ENCODE results near the gene DENND5B. TPM values are rescaled to one million over a fixed set of nuclear protein-coding genes. Genes with fewer than 3 reads are reported as not detected.
"Not testable (repeated sequence)": the region's sequence is repeated elsewhere in the genome, so short reads cannot be mapped to it uniquely, and the experiment has no call there.

The DENND5B gene
- total RNA-seq, 1 donor, result 9.4 TPM

- DNase-seq (ENCODE audit: low read depth in 2 of 3, low spot score in 2 of 3), result no peak
These were observed 199.9 kb downstream of the DENND5B start for GRCh38 chr12:31390991-31391390.

- no peak for DNase-seq (ENCODE audit: low read depth in 2 of 3, low spot score in 2 of 3)
These were observed 202.2 kb downstream of the DENND5B start for GRCh38 chr12:31388713-31389112.

- DNase-seq (ENCODE audit: low read depth in 2 of 3, low spot score in 2 of 3), result no peak
These were observed 203.5 kb downstream of the DENND5B start for GRCh38 chr12:31387466-31387865.

- DNase-seq (ENCODE audit: low read depth in 2 of 3, low spot score in 2 of 3), result no peak
These were observed 203.9 kb downstream of the DENND5B start for GRCh38 chr12:31387011-31387410.

DNA sequence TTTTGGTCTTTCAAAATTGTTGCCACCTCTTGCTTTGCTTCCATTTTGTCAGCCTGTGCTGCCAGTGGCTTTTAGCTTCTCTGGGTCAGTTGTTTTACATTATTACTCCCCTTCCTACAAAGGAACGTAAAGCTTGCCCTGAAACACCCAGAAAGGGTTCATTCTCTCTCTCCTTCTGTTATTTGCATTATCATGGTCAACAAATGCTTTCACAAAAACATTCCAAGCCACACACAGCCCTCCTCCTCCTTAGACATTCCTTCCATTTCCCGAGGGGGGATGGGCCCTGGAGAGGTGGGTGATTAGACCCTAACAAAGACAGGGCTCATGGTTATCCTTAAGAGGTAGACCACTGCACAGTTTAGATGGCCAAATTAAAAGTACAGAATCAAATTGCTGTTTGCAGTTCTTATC lies 204.6 kb downstream of the DENND5B start:
- no peak for DNase-seq (ENCODE audit: low read depth in 2 of 3, low spot score in 2 of 3)

DNA sequence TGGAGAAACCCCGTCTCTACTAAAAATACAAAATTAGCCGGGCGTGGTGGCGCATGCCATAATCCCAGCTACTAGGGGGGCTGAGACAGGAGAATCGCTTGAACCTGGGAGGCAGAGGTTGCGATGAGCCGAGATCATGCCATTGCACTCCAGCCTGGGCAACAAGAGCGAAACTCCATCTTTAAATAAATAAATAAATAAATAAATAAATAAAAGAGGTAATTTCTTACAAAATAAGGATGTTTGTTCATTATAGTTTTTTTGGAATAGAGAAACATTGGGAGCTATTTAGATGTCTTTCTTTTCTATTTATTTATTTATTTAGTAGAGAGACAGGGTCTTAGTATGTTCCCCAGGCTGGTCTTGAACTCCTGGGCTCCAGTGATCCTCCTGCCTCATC lies 213.7 kb downstream of the DENND5B start:
- not testable (repeated sequence) for DNase-seq (ENCODE audit: low read depth in 2 of 3, low spot score in 2 of 3)

GRCh38 chr12:31375422-31375821 lies 215.5 kb downstream of the DENND5B start:
- DNase-seq (ENCODE audit: low read depth in 2 of 3, low spot score in 2 of 3), result not testable (repeated sequence)

DNA sequence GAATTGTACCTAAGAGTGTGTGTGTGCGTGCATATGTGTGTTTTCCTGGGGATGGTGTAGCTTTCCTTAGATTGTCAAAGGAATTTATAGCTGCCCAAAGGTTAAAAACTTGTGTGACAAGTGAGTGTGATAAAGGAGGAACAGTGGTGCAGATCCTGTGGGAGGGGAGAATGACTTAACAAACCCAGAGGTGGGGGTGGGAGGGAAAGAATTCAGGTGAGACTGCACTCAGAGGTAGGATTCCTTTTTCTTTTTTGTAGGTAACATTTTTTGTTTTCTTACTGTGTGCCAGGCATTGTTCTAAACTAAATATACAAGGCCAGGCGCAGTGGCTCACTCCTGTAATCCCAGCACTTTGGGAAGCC lies 219.7 kb downstream of the DENND5B start:
- DNase-seq (ENCODE audit: low read depth in 2 of 3, low spot score in 2 of 3), result no peak

DNA sequence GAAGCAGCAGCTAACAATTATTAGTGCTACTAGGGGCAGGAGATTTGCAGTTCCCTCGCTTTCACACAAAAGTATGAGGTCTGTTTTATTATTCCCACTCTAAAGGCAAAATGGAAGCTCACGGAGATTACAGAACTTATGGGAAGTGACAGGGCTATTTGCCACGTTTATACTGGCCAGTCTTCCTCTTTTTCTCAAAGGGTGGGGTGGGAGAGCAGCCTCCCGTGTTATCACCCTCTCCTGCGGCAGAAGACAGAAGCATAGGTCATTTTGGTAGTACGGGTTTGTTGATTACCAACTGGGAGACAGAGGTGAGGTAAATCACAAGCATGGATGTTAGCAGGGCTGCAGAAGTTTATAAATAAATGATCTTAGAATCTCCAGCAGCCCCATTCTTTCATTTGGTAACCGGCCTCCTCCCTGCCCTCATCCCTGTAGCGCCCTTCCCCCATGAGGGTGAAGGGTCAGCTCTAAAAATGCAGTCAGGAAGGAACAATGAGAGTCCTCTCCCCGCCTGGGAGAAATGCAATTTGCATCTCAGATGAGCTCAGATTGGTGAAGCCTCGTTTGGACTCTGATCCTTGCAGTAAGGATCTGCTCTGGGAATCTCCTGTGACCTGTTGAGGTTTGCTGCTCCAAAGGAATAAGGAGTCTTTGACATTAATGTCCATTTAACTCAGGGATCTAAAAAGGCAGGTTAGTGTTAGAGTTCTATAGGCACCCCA lies 220.2 kb downstream of the DENND5B start:
- DNase-seq (ENCODE audit: low read depth in 2 of 3, low spot score in 2 of 3), result no peak

- no peak for DNase-seq (ENCODE audit: low read depth in 2 of 3, low spot score in 2 of 3)
These were observed 221.0 kb downstream of the DENND5B start for GRCh38 chr12:31369712-31370521.

DNA sequence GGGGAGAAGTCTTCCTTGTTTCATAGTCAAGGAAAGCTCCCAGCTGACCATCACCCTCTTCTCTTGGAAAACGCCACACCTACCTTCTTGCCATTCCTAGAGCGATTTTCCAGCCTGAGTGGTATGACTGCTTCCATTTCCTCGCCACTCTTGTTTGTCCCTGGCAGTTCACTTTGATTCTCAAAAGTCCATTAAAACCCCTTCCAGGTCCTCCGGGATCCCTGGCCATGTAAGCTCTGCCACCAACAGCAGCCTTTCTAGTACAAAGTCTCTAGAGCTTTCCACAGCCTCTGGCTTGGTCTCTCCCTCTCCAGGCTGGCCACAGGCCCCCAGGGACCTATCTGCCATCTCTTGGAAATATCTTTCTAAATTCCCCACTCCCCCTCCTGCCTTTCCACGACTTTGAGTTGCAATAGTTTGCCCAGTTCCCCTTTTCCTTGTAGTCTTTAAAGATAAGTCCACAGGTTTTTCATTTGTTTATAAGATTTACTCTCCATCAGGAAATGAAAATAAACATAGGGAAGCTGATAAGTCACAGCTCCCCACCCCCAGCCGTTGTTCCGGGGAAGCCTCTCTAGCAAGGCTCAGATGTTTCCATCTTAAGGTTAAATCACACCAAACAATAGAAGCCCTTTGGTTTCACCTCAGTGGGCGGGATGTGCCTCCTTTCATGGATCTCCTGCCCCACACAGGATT lies 222.1 kb downstream of the DENND5B start:
- no peak for DNase-seq (ENCODE audit: low read depth in 2 of 3, low spot score in 2 of 3)

- DNase-seq (ENCODE audit: low read depth in 2 of 3, low spot score in 2 of 3), result no peak
These were observed 224.8 kb downstream of the DENND5B start for GRCh38 chr12:31366104-31366621.

DNA sequence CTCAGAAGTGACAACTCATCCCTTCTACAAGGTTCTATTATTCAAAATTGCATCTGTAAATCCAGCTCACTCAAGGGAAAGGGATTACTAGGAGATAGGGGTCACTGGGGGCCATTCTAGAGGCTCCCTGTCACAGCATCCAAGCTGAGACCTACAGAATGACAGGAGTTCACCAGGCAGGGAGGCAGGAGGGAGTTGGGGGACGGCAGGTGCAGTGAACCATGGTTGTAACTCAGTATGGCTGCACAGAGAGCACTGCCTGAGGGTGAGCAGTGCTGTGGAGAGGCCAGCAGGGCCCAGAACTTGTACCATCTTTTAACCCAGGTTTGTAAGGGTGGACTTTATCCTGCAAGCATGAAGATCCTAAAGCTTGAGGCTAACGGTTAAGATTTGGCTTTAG lies 227.1 kb downstream of the DENND5B start:
- no peak for DNase-seq (ENCODE audit: low read depth in 2 of 3, low spot score in 2 of 3)

DNA sequence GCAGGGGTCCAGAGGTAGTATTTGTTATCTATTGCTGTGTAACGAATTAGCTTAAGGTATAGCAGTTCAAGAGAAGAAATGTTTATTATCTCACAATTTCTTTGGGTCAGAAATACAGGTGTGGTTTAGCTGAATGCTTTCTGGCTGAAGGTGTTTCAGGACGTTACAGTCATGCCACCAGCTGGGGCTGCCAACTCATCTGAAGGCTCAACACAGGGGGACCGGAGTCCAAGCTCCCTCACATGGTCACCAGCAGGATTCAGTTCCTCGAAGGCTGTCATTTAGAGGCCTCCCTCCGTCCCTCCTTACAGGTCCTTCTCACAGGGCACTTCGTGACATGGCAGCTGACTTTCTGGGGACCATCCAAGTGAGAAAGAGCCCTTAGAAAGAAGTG lies 227.5 kb downstream of the DENND5B start:
- no peak for DNase-seq (ENCODE audit: low read depth in 2 of 3, low spot score in 2 of 3)

GRCh38 chr12:31362759-31363415 lies 228.0 kb downstream of the DENND5B start:
- DNase-seq (ENCODE audit: low read depth in 2 of 3, low spot score in 2 of 3), result peak in 2 of 3 donors; percentile 80 to 93

- peak in 1 of 3 donors; percentile 42 for DNase-seq (ENCODE audit: low read depth in 2 of 3, low spot score in 2 of 3)
These were observed 228.7 kb downstream of the DENND5B start for GRCh38 chr12:31362115-31362758.

DNA sequence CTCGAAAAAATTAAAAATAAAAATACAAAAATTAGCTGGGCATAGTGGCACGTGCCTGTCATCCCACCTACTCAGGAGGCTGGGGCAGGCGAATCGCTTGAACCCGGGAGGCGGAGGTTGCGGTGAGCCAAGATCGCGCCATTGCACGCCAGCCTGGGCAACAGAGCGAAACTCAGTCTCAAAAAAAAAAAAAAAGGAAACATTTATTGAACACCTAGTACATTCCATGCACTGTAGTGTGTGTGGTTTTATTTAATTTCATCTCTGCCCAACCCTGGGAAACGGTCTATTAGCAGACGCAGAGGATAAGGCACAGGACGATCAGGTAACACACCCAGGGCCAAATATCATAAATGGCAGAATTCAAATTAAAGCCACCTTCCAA lies 229.2 kb downstream of the DENND5B start:
- DNase-seq (ENCODE audit: low read depth in 2 of 3, low spot score in 2 of 3), result no peak

- DNase-seq (ENCODE audit: low read depth in 2 of 3, low spot score in 2 of 3), result no peak
These were observed 235.2 kb downstream of the DENND5B start for GRCh38 chr12:31355747-31356107.

- peak in 1 of 3 donors; percentile 34 for DNase-seq (ENCODE audit: low read depth in 2 of 3, low spot score in 2 of 3)
These were observed 236.9 kb downstream of the DENND5B start for GRCh38 chr12:31353750-31354708.

All from hematopoietic multipotent progenitor cell (in vitro differentiated cells).